Neural cell (in vitro differentiated cells): ENCODE data around the gene TOGARAM1. TPM values are rescaled to one million over a fixed set of nuclear protein-coding genes. Genes with fewer than 3 reads are reported as not detected.

ENCODE experiments used
- H2AFZ ChIP-seq: fragments of 200-600, 300-800 bp; sonication (generic), shearing (Covaris generic); 2 replicates; pipeline ENCODE4 v1.6.0; 2014; ENCODE audit warnings: low read depth, mild to moderate bottlenecking, antibody characterized with exemption, low read length, moderate library complexity
- H3F3A ChIP-seq: fragments of 200-600 bp; shearing (Covaris generic); 2 replicates; pipeline ENCODE4 v1.6.1; 2016; ENCODE audit warnings: mild to moderate bottlenecking, moderate library complexity, mixed read lengths, antibody characterized with exemption, low read length; ENCODE audit not compliant: insufficient read depth, poor library complexity, severe bottlenecking
- H3K27ac ChIP-seq: fragments of 200-600, 300-800 bp; sonication (generic), shearing (Covaris generic); 2 replicates; pipeline ENCODE4 v1.5.1; 2014; ENCODE audit warnings: mild to moderate bottlenecking, low read length, moderate library complexity
- H3K27me3 ChIP-seq: fragments of 300-800, 200-600 bp; sonication (generic), shearing (Covaris generic); 2 replicates; pipeline ENCODE4 v1.6.0; 2014; ENCODE audit warnings: mild to moderate bottlenecking, low read depth, low read length, moderate library complexity; ENCODE audit not compliant: insufficient read depth
- H3K36me3 ChIP-seq: fragments of 300-800, 200-600 bp; sonication (generic), shearing (Covaris generic); 2 replicates; pipeline ENCODE4 v1.5.1; 2014; ENCODE audit warnings: mild to moderate bottlenecking, antibody characterized with exemption, low read length, moderate library complexity; ENCODE audit not compliant: insufficient read depth
- H3K4me2 ChIP-seq: fragments of 300-800, 200-600 bp; sonication (generic), shearing (Covaris generic); 2 replicates; pipeline ENCODE4 v1.6.0; 2014; ENCODE audit warnings: mild to moderate bottlenecking, low read length
- H3K4me3 ChIP-seq: fragments of 300-800, 200-600 bp; sonication (generic), shearing (Covaris generic); 2 replicates; pipeline ENCODE4 v1.5.1; 2014; ENCODE audit warnings: mild to moderate bottlenecking, low read length, moderate library complexity
- H3K79me2 ChIP-seq: fragments of 200-600 bp; shearing (Covaris generic); replicated peaks from 2 replicates; pipeline ENCODE4 v1.6.0; 2014; ENCODE audit warnings: mild to moderate bottlenecking, low read length, moderate library complexity; ENCODE audit not compliant: insufficient read depth
- H3K9ac ChIP-seq: fragments of 300-800, 200-600 bp; sonication (generic), shearing (Covaris generic); 2 replicates; pipeline ENCODE4 v1.6.1; 2016; ENCODE audit warnings: mild to moderate bottlenecking, low read length, mixed read lengths
- H3K9me2 ChIP-seq: fragments of 200-600 bp; shearing (Covaris generic); 2 replicates; pipeline ENCODE4 v1.6.1; 2016; ENCODE audit warnings: mild to moderate bottlenecking, low read length, mixed read lengths; ENCODE audit not compliant: insufficient read depth
- H3K9me3 ChIP-seq: fragments of 200-600, 300-800 bp; sonication (generic), shearing (Covaris generic); 2 replicates; pipeline ENCODE4 v1.6.1; 2016; ENCODE audit warnings: mild to moderate bottlenecking, mixed run types, low read length, moderate library complexity, mixed read lengths
- H4K20me1 ChIP-seq: fragments of 200-600 bp; shearing (Covaris generic); 2 replicates; pipeline ENCODE4 v1.6.1; 2016; ENCODE audit warnings: mild to moderate bottlenecking, mixed run types; ENCODE audit not compliant: insufficient read depth
- EP300 ChIP-seq: fragments of 450-650 bp; conservative IDR thresholded peaks from 2 replicates; pipeline ENCODE4 v1.6.1; 2014; ENCODE audit warnings: antibody characterized with exemption, mild to moderate bottlenecking, moderate library complexity; ENCODE audit not compliant: poor library complexity, severe bottlenecking
- EZH2 ChIP-seq: fragments of 200-600, 300-800 bp; shearing (Covaris generic), sonication (generic); IDR thresholded peaks from 2 replicates; pipeline ENCODE4 v1.6.1; 2014; ENCODE audit warnings: antibody characterized with exemption, low read length, borderline replicate concordance, mild to moderate bottlenecking; ENCODE audit not compliant: insufficient read depth, poor library complexity, severe bottlenecking
- MXI1 ChIP-seq: fragments of 450-650 bp; conservative IDR thresholded peaks from 2 replicates; pipeline ENCODE4 v1.6.1; 2014; ENCODE audit warnings: antibody characterized with exemption, mild to moderate bottlenecking; ENCODE audit not compliant: poor library complexity, severe bottlenecking
- POLR2AphosphoS5 ChIP-seq: IDR thresholded peaks from 2 replicates; pipeline ENCODE4 v1.6.1; 2012
- RAD21 ChIP-seq: fragments of 450-650 bp; conservative IDR thresholded peaks from 2 replicates; pipeline ENCODE4 v1.6.1; 2014; ENCODE audit warnings: antibody characterized with exemption, mild to moderate bottlenecking, moderate library complexity
- SMC3 ChIP-seq: fragments of 450-650 bp; conservative IDR thresholded peaks from 2 replicates; pipeline ENCODE4 v1.6.1; 2014; ENCODE audit warnings: antibody characterized with exemption, mild to moderate bottlenecking, moderate library complexity; ENCODE audit not compliant: poor library complexity
- TAF1 ChIP-seq: IDR thresholded peaks from 2 replicates; pipeline ENCODE4 v1.6.1; 2012; ENCODE audit warnings: low read depth
- polyA plus RNA-seq: library from polyadenylated mRNA; depleted of rRNA; stranded (reverse); fragments of >200 nt; gene quantifications from 2 replicates; pipeline ENCODE4 v1.2.3, GENCODE V29; 2014
- TF ChIP-seq, protein P1 (sequence below): fragments of 450-650 bp; IDR thresholded peaks from 2 replicates; pipeline ENCODE4 v1.5.1; 2014; ENCODE audit warnings: antibody characterized with exemption, mild to moderate bottlenecking, moderate library complexity; ENCODE audit not compliant: poor library complexity, severe bottlenecking
- TF ChIP-seq, protein P2 (sequence below): IDR thresholded peaks from 2 replicates; pipeline ENCODE4 v1.6.1; 2012; ENCODE audit warnings: borderline replicate concordance

Gene TOGARAM1
- polyA plus RNA-seq, 1 donor from 2014 or later: 23.8 TPM

DNA sequence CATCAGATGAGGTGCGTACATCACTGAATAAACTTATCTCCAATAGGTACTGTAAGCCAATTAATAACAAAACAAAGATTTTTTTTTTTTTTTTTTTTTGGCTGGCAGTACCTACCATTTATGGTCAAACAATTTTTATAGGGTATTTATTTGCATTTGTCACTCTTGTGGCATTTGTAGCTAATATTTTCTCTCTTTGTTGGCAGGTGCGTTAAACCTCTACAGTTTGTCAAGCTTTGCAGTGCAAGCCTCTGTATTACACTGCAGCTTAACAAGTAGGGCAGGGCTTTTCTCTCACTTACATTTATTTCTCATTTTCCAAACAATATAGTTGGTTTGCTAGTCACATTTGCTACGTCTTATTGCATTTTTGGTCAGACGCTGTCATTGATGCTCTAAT lies 134.2 kb downstream of the TOGARAM1 start:
- H3K9me3 ChIP-seq: no peaks in the 10 kb centered on the region
- no peak overlapping the region for H3K4me2 ChIP-seq
- TF ChIP-seq, protein P1, sequence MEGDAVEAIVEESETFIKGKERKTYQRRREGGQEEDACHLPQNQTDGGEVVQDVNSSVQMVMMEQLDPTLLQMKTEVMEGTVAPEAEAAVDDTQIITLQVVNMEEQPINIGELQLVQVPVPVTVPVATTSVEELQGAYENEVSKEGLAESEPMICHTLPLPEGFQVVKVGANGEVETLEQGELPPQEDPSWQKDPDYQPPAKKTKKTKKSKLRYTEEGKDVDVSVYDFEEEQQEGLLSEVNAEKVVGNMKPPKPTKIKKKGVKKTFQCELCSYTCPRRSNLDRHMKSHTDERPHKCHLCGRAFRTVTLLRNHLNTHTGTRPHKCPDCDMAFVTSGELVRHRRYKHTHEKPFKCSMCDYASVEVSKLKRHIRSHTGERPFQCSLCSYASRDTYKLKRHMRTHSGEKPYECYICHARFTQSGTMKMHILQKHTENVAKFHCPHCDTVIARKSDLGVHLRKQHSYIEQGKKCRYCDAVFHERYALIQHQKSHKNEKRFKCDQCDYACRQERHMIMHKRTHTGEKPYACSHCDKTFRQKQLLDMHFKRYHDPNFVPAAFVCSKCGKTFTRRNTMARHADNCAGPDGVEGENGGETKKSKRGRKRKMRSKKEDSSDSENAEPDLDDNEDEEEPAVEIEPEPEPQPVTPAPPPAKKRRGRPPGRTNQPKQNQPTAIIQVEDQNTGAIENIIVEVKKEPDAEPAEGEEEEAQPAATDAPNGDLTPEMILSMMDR: no peak
- TF ChIP-seq EZH2: no peak
- no peak for TF ChIP-seq POLR2AphosphoS5
- no peak for TF ChIP-seq RAD21
- TF ChIP-seq TAF1: no peak
- TF ChIP-seq SMC3: no peak
- TF ChIP-seq, protein P2, sequence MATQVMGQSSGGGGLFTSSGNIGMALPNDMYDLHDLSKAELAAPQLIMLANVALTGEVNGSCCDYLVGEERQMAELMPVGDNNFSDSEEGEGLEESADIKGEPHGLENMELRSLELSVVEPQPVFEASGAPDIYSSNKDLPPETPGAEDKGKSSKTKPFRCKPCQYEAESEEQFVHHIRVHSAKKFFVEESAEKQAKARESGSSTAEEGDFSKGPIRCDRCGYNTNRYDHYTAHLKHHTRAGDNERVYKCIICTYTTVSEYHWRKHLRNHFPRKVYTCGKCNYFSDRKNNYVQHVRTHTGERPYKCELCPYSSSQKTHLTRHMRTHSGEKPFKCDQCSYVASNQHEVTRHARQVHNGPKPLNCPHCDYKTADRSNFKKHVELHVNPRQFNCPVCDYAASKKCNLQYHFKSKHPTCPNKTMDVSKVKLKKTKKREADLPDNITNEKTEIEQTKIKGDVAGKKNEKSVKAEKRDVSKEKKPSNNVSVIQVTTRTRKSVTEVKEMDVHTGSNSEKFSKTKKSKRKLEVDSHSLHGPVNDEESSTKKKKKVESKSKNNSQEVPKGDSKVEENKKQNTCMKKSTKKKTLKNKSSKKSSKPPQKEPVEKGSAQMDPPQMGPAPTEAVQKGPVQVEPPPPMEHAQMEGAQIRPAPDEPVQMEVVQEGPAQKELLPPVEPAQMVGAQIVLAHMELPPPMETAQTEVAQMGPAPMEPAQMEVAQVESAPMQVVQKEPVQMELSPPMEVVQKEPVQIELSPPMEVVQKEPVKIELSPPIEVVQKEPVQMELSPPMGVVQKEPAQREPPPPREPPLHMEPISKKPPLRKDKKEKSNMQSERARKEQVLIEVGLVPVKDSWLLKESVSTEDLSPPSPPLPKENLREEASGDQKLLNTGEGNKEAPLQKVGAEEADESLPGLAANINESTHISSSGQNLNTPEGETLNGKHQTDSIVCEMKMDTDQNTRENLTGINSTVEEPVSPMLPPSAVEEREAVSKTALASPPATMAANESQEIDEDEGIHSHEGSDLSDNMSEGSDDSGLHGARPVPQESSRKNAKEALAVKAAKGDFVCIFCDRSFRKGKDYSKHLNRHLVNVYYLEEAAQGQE: no peak
- no peak for TF ChIP-seq EP300
- TF ChIP-seq MXI1: no peak
- H3K36me3 ChIP-seq: peaks cover 5% of the 10 kb centered on the region
- H3K79me2 ChIP-seq: peaks cover 33% of the 10 kb centered on the region
- H2AFZ ChIP-seq: no peak overlapping the region
- H3K4me3 ChIP-seq: no peak overlapping the region
- H3K9ac ChIP-seq: no peak overlapping the region
- no peaks in the 10 kb centered on the region for H3K9me2 ChIP-seq
- no peak overlapping the region for H3K27ac ChIP-seq
- no peaks in the 10 kb centered on the region for H3F3A ChIP-seq
- H4K20me1 ChIP-seq: no peaks in the 10 kb centered on the region
- H3K27me3 ChIP-seq: no peaks in the 10 kb centered on the region

DNA sequence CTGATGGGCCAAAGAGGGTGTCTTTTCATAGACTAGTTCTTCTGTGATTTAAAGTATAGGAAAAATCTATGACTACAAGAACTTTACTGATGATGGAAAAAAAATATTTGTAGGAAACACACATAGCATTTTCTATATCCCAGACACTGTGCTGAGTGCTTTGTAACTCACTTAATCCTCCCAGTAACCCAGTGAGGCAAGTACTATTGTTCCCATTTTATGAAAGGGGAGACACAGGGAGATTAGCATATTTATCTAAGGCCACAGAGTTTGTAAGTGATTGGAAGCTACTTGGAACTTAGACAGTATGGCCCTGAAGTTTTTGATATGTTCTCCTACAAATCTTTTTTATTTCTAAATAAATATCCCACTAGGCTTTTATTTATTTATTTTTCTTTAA lies 141.8 kb downstream of the TOGARAM1 start:
- H3K79me2 ChIP-seq: no peaks in the 10 kb centered on the region
- no peaks in the 10 kb centered on the region for H3K9me2 ChIP-seq
- no peak overlapping the region for H3K4me3 ChIP-seq
- H3K36me3 ChIP-seq: peaks cover 7% of the 10 kb centered on the region
- H3K27ac ChIP-seq: no peak overlapping the region
- H3K27me3 ChIP-seq: no peaks in the 10 kb centered on the region
- no peak overlapping the region for H2AFZ ChIP-seq
- no peaks in the 10 kb centered on the region for H3K9me3 ChIP-seq
- no peak overlapping the region for H3K4me2 ChIP-seq
- no peak overlapping the region for H3K9ac ChIP-seq
- no peaks in the 10 kb centered on the region for H4K20me1 ChIP-seq
- no peaks in the 10 kb centered on the region for H3F3A ChIP-seq
- no peak for TF ChIP-seq RAD21
- TF ChIP-seq EZH2: no peak
- no peak for TF ChIP-seq MXI1
- TF ChIP-seq, protein P1: no peak
- TF ChIP-seq POLR2AphosphoS5: no peak
- no peak for TF ChIP-seq TAF1
- TF ChIP-seq EP300: no peak
- TF ChIP-seq, protein P2: no peak
- no peak for TF ChIP-seq SMC3
